K562 (cell line): ENCODE results near the gene PLXNB2. TPM values are rescaled to one million over a fixed set of nuclear protein-coding genes. Genes with fewer than 3 reads are reported as not detected.
A peak's percentile ranks its signal among the peaks of the same experiment; 100 is the strongest.

Experiments
- CREB3L1 ChIP-seq: fragments of 450-650 bp; IDR thresholded peaks from 2 replicates; pipeline ENCODE4 v1.6.1; 2014; ENCODE audit warnings: low read depth, mild to moderate bottlenecking, moderate library complexity, borderline replicate concordance
- DIDO1 ChIP-seq: fragments of 450-650 bp; IDR thresholded peaks from 2 replicates; pipeline ENCODE4 v1.6.1; 2016; ENCODE audit warnings: low read depth, missing biosample characterization, missing genetic modification characterization
- EGR1 ChIP-seq: fragments of 450-650 bp; conservative IDR thresholded peaks from 2 replicates; pipeline ENCODE4 v1.6.1; 2017; ENCODE audit warnings: mild to moderate bottlenecking
- GABPB2 ChIP-seq: fragments of 250-450 bp; sonication (Bioruptor Pico); conservative IDR thresholded peaks from 2 replicates; pipeline ENCODE4 v1.5.1; 2021; ENCODE audit warnings: mild to moderate bottlenecking
- HLTF ChIP-seq: fragments of 450-650 bp; IDR thresholded peaks from 2 replicates; pipeline ENCODE4 v1.6.1; 2016
- HOXB6 ChIP-seq: fragments of 250-450 bp; sonication (Bioruptor Pico); IDR thresholded peaks from 2 replicates; pipeline ENCODE4 v1.5.1; 2022; ENCODE audit warnings: mild to moderate bottlenecking, borderline replicate concordance
- KLF13 ChIP-seq: fragments of 450-650 bp; IDR thresholded peaks from 2 replicates; pipeline ENCODE4 v1.6.1; 2016; ENCODE audit warnings: missing genetic modification characterization, low read depth, mild to moderate bottlenecking, missing compliant biosample characterization, moderate library complexity, borderline replicate concordance
- PHF8 ChIP-seq: fragments of 200-600 bp; sonication (generic); IDR thresholded peaks from 2 replicates; pipeline ENCODE4 v1.6.1; 2012; ENCODE audit warnings: mixed run types, mild to moderate bottlenecking, inconsistent platforms, low read length, moderate library complexity, borderline replicate concordance
- SMARCB1 ChIP-seq: IDR thresholded peaks from 2 replicates; pipeline ENCODE4 v1.6.1; 2011; ENCODE audit warnings: improper control_type of control experiment, low read depth; ENCODE audit not compliant: insufficient read length
- TAF1 ChIP-seq: IDR thresholded peaks from 2 replicates; pipeline ENCODE4 v1.6.1; 2011; ENCODE audit warnings: mild to moderate bottlenecking, low read length, moderate library complexity; ENCODE audit not compliant: insufficient read depth, control insufficient read depth, severe bottlenecking; ENCODE audit errors: extremely low read depth
- TAL1 ChIP-seq: fragments of 450-650 bp; IDR thresholded peaks from 2 replicates; pipeline ENCODE4 v1.6.1; 2016; ENCODE audit warnings: mild to moderate bottlenecking
- TFAM ChIP-seq: fragments of 250-450 bp; sonication (Bioruptor Pico); conservative IDR thresholded peaks from 2 replicates; pipeline ENCODE4 v1.5.0; 2021; ENCODE audit warnings: mild to moderate bottlenecking, moderate library complexity
- USF1 ChIP-seq: sonication (generic); formaldehyde crosslinking; IDR thresholded peaks from 2 replicates; pipeline ENCODE4 v1.9.0; 2022; ENCODE audit warnings: mild to moderate bottlenecking, missing genetic modification reagents
- ZNF384 ChIP-seq: IDR thresholded peaks from 2 replicates; pipeline ENCODE4 v1.6.1; 2012; ENCODE audit warnings: low read depth, low read length, improper control_type of control experiment
- ZNF778 ChIP-seq: fragments of 450-650 bp; formaldehyde crosslinking; IDR thresholded peaks from 2 replicates; pipeline ENCODE4 v1.4.0; 2020; ENCODE audit warnings: mild to moderate bottlenecking, moderate library complexity
- polyA plus RNA-seq, 8 experiments: library from polyadenylated mRNA; depleted of rRNA in 4 of 8; stranded (reverse) in 5 of 8; unstranded in 3 of 8; fragments of >200 nt; fragmentation: Nextera tagmentation in 2 of 8; fragmentation: Illumina TruSeq in 1 of 8; extraction: Ambion mirVana in 2 of 8; extraction: Trizol in 1 of 8; gene quantifications; 2 replicates each; pipeline versions ENCODE4 v1.2.1 to v1.2.3, GENCODE V29; 2011 to 2014; ENCODE audit warnings: inconsistent platforms in 1 of 8, missing spikeins in 1 of 8
- total RNA-seq, 7 experiments: library from RNA; depleted of rRNA in 6 of 7; stranded (reverse); fragments of >200 nt in 6 of 7; fragmentation: Illumina TruSeq in 2 of 7; extraction: Trizol in 2 of 7; gene quantifications; 2 replicates each; pipeline versions ENCODE4 v1.2.1 to v1.2.3, GENCODE V29; 2011 to 2021; ENCODE audit warnings: low replicate concordance in 1 of 7
- TF ChIP-seq, protein P1 (sequence below): fragments of 250-450 bp; sonication (Bioruptor Pico); IDR thresholded peaks from 2 replicates; pipeline ENCODE4 v1.5.0; 2021; ENCODE audit warnings: mild to moderate bottlenecking, moderate library complexity
- TF ChIP-seq, protein P2 (sequence below), 3 experiments: fragments of 200-800 bp in 1 of 3; sonication (Bioruptor generic) in 1 of 3; sonication (generic) in 1 of 3; formaldehyde crosslinking in 1 of 3; IDR thresholded peaks; 2 replicates each; pipeline versions ENCODE4 v1.6.1 to v1.8.0; 2016 to 2022; ENCODE audit warnings: mild to moderate bottlenecking in 2 of 3, missing compliant biosample characterization in 2 of 3, missing genetic modification characterization in 2 of 3, missing genetic modification reagents in 1 of 3
- TF ChIP-seq, protein P3 (sequence below), 2 experiments: fragments of 200-800 bp in 1 of 2; sonication (Bioruptor generic) in 1 of 2; sonication (generic) in 1 of 2; formaldehyde crosslinking in 1 of 2; IDR thresholded peaks in 1 of 2; conservative IDR thresholded peaks in 1 of 2; 2 replicates each; pipeline versions ENCODE4 v1.5.0 to v1.6.1; 2016 to 2020; ENCODE audit warnings: missing compliant biosample characterization in 1 of 2, missing genetic modification characterization in 1 of 2, missing genetic modification reagents in 1 of 2

The PLXNB2 gene
- total and polyA plus RNA-seq, 9 of the 15 experiments (the other 6 are each of a cell fraction or from before 2014, with no cell fraction given): 0.15 to 45.1 (median 13.6) TPM

DNA sequence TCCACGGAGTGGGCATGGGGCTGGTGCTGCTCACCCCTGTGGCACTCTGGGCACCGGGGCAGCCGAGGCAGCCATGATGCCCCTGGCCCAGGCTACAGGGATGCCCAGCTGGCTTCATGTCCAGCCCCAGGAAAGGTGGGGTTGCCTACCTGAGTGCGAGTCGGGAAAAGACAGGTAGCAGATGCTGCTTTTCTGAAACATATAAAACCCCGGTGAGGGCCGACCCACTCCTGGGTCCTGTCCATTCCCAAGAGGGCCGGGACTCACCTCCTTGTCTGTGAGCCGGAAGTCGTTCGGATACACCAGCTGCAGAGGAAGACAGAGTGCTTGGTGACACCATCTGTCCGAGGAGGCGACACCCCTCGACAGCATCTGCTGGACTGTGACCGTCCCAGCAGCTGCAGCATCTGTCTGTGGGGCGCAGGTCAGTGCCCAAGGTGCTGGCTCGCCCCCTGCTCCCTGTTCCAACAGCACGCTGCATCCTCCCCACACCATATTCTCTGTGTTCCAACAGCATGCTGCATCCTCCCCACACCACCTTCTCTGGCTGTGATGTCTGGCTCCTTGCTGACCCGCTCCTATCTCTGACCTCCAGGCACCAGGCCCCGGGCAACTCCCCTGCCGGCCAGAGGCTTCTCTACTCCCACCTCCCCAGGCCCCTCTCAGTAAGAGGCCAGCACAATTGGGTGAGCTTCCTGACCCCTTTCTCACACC is 11.4 kb upstream of the PLXNB2 start (continued):
- TF ChIP-seq USF1 (CRISPR knock-in tag): no peak
- TF ChIP-seq SMARCB1: no peak
- TF ChIP-seq DIDO1 (tag): no peak
- TF ChIP-seq HOXB6 (CRISPR knock-in tag): no peak
- TF ChIP-seq PHF8: no peak
- peak; percentile 21 for TF ChIP-seq TAF1
- no peak for TF ChIP-seq CREB3L1
- TF ChIP-seq ZNF384: no peak
- TF ChIP-seq, protein P1, sequence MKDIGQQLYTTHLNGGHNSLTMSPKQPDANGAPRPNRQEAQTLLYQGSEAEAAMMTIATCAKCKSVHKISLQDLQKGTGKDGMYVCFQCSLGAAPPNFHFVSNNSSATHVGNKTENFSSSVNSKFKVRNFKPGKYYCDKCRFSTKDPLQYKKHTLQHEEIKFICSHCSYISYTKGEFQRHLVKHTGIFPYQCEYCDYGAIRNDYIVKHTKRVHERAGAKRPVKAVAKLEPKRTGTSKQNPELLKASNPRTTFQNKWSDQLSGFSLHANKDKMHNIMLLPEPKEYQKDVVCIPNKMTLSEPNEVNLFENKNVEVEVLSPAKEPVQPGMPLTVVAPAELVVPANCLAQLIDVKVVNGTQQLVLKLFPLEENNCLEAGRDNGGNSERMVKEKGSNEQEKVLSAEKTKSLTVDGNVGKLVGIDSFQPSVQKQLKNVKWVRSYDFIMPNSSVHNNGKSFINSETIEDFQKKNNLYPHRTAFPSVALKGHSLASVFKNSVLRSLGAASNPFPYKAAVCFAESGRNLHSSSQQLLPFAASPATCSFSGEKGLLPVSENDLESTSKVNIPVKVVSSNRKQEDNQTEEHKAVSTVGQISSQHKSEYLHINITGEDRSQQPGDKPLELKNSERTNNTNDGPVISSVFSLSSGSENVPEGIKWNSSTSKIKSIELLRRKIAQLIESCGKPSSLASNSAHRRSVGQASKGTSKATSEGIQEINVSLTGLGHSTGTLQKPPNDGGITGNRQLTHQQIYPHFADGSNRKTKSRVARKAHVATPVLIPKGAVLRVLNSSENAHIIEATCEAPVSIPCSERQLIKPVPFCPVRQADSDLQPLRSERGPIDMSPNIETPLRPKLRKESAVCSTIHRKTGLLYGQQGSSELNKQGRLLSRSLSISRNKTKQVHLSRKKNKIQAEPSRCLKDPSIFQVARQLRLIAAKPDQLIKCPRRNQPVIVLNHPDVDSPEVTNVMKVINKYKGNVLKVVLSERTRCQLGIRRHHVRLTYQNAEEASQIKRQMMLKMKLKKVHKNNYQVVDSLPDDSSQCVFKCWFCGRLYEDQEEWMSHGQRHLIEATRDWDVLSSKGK: no peak
- TF ChIP-seq TFAM (CRISPR knock-in tag): no peak
- TF ChIP-seq, protein P2, sequence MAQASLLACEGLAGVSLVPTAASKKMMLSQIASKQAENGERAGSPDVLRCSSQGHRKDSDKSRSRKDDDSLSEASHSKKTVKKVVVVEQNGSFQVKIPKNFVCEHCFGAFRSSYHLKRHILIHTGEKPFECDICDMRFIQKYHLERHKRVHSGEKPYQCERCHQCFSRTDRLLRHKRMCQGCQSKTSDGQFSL (CRISPR knock-in tag; IDR thresholded peaks at IDR 0.05): no peak
- TF ChIP-seq, protein P2 (tag; IDR thresholded peaks at IDR 0.05): no peak
- TF ChIP-seq KLF13 (tag): no peak
- no peak for TF ChIP-seq ZNF778 (CRISPR knock-in tag)
- TF ChIP-seq TAL1: peak; percentile 72
- TF ChIP-seq, protein P3, sequence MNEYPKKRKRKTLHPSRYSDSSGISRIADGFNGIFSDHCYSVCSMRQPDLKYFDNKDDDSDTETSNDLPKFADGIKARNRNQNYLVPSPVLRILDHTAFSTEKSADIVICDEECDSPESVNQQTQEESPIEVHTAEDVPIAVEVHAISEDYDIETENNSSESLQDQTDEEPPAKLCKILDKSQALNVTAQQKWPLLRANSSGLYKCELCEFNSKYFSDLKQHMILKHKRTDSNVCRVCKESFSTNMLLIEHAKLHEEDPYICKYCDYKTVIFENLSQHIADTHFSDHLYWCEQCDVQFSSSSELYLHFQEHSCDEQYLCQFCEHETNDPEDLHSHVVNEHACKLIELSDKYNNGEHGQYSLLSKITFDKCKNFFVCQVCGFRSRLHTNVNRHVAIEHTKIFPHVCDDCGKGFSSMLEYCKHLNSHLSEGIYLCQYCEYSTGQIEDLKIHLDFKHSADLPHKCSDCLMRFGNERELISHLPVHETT (CRISPR knock-in tag; conservative IDR thresholded peaks at IDR 0.05 in 1 of 2, IDR thresholded peaks at IDR 0.05 in 1 of 2): no peak
- no peak for TF ChIP-seq EGR1
- TF ChIP-seq GABPB2 (CRISPR knock-in tag): no peak
- no peak for TF ChIP-seq HLTF
